Measurements from ENCODE around the gene ROBO1. TPM values are rescaled to one million over a fixed set of nuclear protein-coding genes. Genes with fewer than 3 reads are reported as not detected.
A peak's percentile ranks its signal among the peaks of the same experiment; 100 is the strongest.

ROBO1 gene
- total and polyA plus RNA-seq, 2 of the 13 experiments (the other 11 are each of a cell fraction or from before 2014, with no cell fraction given), result 52.2 to 71.0 TPM

- TF ChIP-seq AFF4 (CRISPR knock-in tag; IDR thresholded peaks at IDR 0.05) (no peak), HBP1 (CRISPR knock-in tag; IDR thresholded peaks at IDR 0.05; ENCODE audit: low read depth) (no peak), NCOA5 (CRISPR knock-in tag; IDR thresholded peaks at IDR 0.05) (no peak), SIN3B (IDR thresholded peaks at IDR 0.05; ENCODE audit: low read length) (no peak), FOXA3 (CRISPR knock-in tag; IDR thresholded peaks at IDR 0.05) (peak; percentile 26; the same call in 1 of the 2 replicates), RAD51 (IDR thresholded peaks at IDR 0.05; ENCODE audit: borderline replicate concordance) (no peak), ZNF513 (CRISPR knock-in tag; conservative IDR thresholded peaks at IDR 0.05) (no peak), FOSL2 (CRISPR knock-in tag; IDR thresholded peaks at IDR 0.05) (no peak), ZMYM4 (CRISPR knock-in tag; IDR thresholded peaks at IDR 0.05) (no peak), ZNF17 (CRISPR knock-in tag; IDR thresholded peaks at IDR 0.05) (no peak), TIGD3 (CRISPR knock-in tag; IDR thresholded peaks at IDR 0.05; ENCODE audit: borderline replicate concordance) (no peak), RBM39 (IDR thresholded peaks at IDR 0.05; ENCODE audit: low read depth, low read length, poor library complexity, severe bottlenecking) (no peak), FOXO1 (CRISPR knock-in tag; IDR thresholded peaks at IDR 0.05) (no peak), AGO2 (optimal IDR thresholded peaks at IDR 0.05; ENCODE audit: low read depth, low read length) (no peak)
- TF ChIP-seq, protein P1, sequence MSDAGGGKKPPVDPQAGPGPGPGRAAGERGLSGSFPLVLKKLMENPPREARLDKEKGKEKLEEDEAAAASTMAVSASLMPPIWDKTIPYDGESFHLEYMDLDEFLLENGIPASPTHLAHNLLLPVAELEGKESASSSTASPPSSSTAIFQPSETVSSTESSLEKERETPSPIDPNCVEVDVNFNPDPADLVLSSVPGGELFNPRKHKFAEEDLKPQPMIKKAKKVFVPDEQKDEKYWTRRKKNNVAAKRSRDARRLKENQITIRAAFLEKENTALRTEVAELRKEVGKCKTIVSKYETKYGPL (CRISPR knock-in tag; IDR thresholded peaks at IDR 0.05), result no peak
Observed at GRCh38 chr3:78992400-78992799, 775.4 kb downstream of the ROBO1 start (continued).
